Neural progenitor cell (in vitro differentiated cells): ENCODE measurements around the gene MYLK.

ENCODE experiments used
- CTCF ChIP-seq: fragments of 200-600 bp; sonication (generic); IDR thresholded peaks from 2 replicates; pipeline ENCODE4 v1.5.1; 2017; ENCODE audit warnings: antibody characterized with exemption, mild to moderate bottlenecking
- EZH2 ChIP-seq: fragments of 200-600 bp; sonication (generic); IDR thresholded peaks from 2 replicates; pipeline ENCODE4 v1.6.1; 2017; ENCODE audit warnings: antibody characterized with exemption, mild to moderate bottlenecking, moderate library complexity
- EZH2phosphoT487 ChIP-seq: fragments of 200-600 bp; sonication (generic); IDR thresholded peaks from 2 replicates; pipeline ENCODE4 v1.6.1; 2017; ENCODE audit warnings: antibody characterized with exemption

DNA sequence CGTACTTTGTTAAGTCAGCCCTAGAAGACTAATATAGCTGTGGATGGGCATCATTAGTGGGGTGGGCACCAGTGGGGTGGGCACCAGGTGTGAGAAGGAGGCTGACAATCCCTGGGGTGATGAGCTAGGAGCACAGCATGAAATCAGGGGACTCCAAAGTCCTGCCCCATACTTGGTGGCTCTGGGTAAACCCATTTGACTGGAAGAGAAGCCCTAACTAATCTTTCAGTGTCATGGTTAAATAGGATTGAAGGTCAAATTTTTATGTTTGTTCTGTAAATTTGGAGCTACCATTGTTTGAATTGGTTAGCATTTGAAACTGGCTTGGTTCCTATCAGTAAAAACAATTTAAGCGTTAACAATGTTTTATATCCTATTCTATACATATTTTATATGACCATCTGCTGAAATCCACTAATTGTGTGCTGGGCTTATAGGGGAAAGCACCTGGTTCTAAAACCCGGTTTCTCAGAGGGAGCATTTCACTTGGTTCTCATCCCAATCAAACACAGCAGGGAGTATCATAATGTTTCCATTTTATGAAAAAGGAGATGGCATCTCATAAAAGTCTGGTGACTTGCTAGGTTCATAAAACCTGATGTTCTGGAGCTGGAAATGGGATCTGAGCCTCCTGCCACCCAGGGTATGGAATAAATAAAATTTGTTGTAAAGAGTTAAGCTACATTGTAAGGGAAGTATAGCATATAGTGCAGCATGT lies 211.5 kb downstream of the MYLK start:
- TF ChIP-seq CTCF, result no peak
- no peak for TF ChIP-seq EZH2
- TF ChIP-seq EZH2phosphoT487, result no peak
